K562 (cell line): ENCODE measurements around the gene MDC1. TPM values are rescaled to one million over a fixed set of nuclear protein-coding genes. Genes with fewer than 3 reads are reported as not detected.

Source experiments
- BCL6 ChIP-seq: fragments of 250-450 bp; sonication (Bioruptor Pico); IDR thresholded peaks from 2 replicates; pipeline ENCODE4 v1.4.0; 2020
- CC2D1A ChIP-seq: fragments of 450-650 bp; IDR thresholded peaks from 2 replicates; pipeline ENCODE4 v1.6.1; 2017; ENCODE audit warnings: mild to moderate bottlenecking
- GATA2 ChIP-seq: sonication (generic); formaldehyde crosslinking; IDR thresholded peaks from 2 replicates; pipeline ENCODE4 v1.4.0; 2020; ENCODE audit warnings: mild to moderate bottlenecking, missing genetic modification reagents
- KDM4B ChIP-seq, 2 experiments: fragments of 450-650 bp in 1 of 2; sonication (generic) in 1 of 2; IDR thresholded peaks; 2 replicates each; pipeline ENCODE4 v1.6.1; 2016 to 2017; ENCODE audit warnings: borderline replicate concordance in 2 of 2, antibody characterized with exemption in 1 of 2, low read depth in 1 of 2, mild to moderate bottlenecking in 1 of 2
- MAX ChIP-seq: sonication (generic); formaldehyde crosslinking; IDR thresholded peaks from 2 replicates; pipeline ENCODE4 v1.9.0; 2022; ENCODE audit warnings: mild to moderate bottlenecking, missing genetic modification reagents
- MXI1 ChIP-seq: IDR thresholded peaks from 2 replicates; pipeline ENCODE4 v1.6.1; 2011; ENCODE audit warnings: low read depth, mild to moderate bottlenecking, improper control_type of control experiment, low read length
- SMAD4 ChIP-seq: fragments of 250-450 bp; sonication (Bioruptor Pico); conservative IDR thresholded peaks from 2 replicates; pipeline ENCODE4 v1.8.0; 2021; ENCODE audit warnings: inconsistent platforms, mild to moderate bottlenecking, moderate library complexity
- TAF1 ChIP-seq: IDR thresholded peaks from 2 replicates; pipeline ENCODE4 v1.6.1; 2011; ENCODE audit warnings: mild to moderate bottlenecking, low read length, moderate library complexity; ENCODE audit not compliant: insufficient read depth, control insufficient read depth, severe bottlenecking; ENCODE audit errors: extremely low read depth
- TCF3 ChIP-seq: sonication (generic); formaldehyde crosslinking; IDR thresholded peaks from 2 replicates; pipeline ENCODE4 v1.4.0; 2020; ENCODE audit warnings: mild to moderate bottlenecking, missing genetic modification reagents
- UBTF ChIP-seq, 2 experiments: IDR thresholded peaks; 2 replicates each; pipeline ENCODE4 v1.6.1; 2012; ENCODE audit warnings: improper control_type of control experiment in 2 of 2, low read depth in 2 of 2, low read length in 2 of 2, borderline replicate concordance in 1 of 2
- ZNF224 ChIP-seq: sonication (generic); formaldehyde crosslinking; IDR thresholded peaks from 2 replicates; pipeline ENCODE4 v1.8.0; 2022; ENCODE audit warnings: mild to moderate bottlenecking, missing genetic modification reagents
- ZNF707 ChIP-seq: fragments of 250-450 bp; sonication (Bioruptor Pico); conservative IDR thresholded peaks from 2 replicates; pipeline ENCODE4 v1.8.0; 2022; ENCODE audit warnings: inconsistent platforms, mild to moderate bottlenecking, moderate library complexity
- polyA plus RNA-seq, 8 experiments: library from polyadenylated mRNA; depleted of rRNA in 4 of 8; stranded (reverse) in 5 of 8; unstranded in 3 of 8; fragments of >200 nt; fragmentation: Nextera tagmentation in 2 of 8; fragmentation: Illumina TruSeq in 1 of 8; extraction: Ambion mirVana in 2 of 8; extraction: Trizol in 1 of 8; gene quantifications; 2 replicates each; pipeline versions ENCODE4 v1.2.1 to v1.2.3, GENCODE V29; 2011 to 2014; ENCODE audit warnings: inconsistent platforms in 1 of 8, missing spikeins in 1 of 8
- total RNA-seq, 7 experiments: library from RNA; depleted of rRNA in 6 of 7; stranded (reverse); fragments of >200 nt in 6 of 7; fragmentation: Illumina TruSeq in 2 of 7; extraction: Trizol in 2 of 7; gene quantifications; 2 replicates each; pipeline versions ENCODE4 v1.2.1 to v1.2.3, GENCODE V29; 2011 to 2021; ENCODE audit warnings: low replicate concordance in 1 of 7
- TF ChIP-seq, protein P1 (sequence below): fragments of 250-450 bp; sonication (Bioruptor Pico); IDR thresholded peaks from 2 replicates; pipeline ENCODE4 v1.4.0; 2020
- TF ChIP-seq, protein P2 (sequence below): fragments of 450-650 bp; IDR thresholded peaks from 2 replicates; pipeline ENCODE4 v1.7.1; 2018; ENCODE audit warnings: mild to moderate bottlenecking, low read depth; ENCODE audit not compliant: partially characterized antibody

MDC1 gene
- total and polyA plus RNA-seq, 9 of the 15 experiments (the other 6 are each of a cell fraction or from before 2014, with no cell fraction given) = 8.2 to 114 (median 20.0) TPM

DNA sequence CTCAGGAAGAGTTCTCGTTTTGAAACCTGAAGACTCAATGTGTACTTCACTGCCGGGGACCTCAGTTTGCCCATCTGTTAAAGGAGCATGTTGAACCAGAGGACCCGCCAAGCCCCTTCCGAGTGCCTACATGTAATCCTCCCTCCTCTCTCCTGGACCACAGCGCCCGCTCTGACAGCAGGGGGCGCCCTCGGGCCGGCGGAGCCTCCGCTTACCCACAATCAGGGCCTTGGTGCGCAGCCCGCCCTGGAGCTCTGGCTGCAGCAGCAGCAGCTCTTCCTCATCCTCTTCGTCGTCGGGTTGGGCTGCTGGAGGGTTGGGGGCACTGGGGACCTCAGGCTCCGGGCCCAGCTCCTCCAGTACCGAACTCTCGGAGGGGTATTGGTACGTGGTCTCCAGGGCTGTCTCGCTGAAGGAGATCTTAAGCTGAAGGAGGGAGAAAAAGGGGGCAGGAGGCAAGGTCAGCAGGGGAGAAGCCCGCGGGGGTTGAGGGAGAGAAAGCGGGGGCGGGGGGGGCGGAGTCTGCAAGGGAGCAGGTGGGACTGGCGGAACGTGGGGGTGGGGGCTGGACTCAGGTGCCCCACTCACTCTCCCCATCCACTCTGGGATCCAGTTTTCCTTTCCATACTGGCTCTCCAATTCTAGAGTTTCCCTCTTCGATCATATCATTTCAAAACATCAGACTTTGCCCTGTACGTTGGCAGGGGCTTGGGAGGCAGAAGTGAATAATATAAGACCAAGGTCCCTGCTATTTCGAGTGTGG lies 37.9 kb downstream of the MDC1 start (continued):
- TF ChIP-seq, protein P1, sequence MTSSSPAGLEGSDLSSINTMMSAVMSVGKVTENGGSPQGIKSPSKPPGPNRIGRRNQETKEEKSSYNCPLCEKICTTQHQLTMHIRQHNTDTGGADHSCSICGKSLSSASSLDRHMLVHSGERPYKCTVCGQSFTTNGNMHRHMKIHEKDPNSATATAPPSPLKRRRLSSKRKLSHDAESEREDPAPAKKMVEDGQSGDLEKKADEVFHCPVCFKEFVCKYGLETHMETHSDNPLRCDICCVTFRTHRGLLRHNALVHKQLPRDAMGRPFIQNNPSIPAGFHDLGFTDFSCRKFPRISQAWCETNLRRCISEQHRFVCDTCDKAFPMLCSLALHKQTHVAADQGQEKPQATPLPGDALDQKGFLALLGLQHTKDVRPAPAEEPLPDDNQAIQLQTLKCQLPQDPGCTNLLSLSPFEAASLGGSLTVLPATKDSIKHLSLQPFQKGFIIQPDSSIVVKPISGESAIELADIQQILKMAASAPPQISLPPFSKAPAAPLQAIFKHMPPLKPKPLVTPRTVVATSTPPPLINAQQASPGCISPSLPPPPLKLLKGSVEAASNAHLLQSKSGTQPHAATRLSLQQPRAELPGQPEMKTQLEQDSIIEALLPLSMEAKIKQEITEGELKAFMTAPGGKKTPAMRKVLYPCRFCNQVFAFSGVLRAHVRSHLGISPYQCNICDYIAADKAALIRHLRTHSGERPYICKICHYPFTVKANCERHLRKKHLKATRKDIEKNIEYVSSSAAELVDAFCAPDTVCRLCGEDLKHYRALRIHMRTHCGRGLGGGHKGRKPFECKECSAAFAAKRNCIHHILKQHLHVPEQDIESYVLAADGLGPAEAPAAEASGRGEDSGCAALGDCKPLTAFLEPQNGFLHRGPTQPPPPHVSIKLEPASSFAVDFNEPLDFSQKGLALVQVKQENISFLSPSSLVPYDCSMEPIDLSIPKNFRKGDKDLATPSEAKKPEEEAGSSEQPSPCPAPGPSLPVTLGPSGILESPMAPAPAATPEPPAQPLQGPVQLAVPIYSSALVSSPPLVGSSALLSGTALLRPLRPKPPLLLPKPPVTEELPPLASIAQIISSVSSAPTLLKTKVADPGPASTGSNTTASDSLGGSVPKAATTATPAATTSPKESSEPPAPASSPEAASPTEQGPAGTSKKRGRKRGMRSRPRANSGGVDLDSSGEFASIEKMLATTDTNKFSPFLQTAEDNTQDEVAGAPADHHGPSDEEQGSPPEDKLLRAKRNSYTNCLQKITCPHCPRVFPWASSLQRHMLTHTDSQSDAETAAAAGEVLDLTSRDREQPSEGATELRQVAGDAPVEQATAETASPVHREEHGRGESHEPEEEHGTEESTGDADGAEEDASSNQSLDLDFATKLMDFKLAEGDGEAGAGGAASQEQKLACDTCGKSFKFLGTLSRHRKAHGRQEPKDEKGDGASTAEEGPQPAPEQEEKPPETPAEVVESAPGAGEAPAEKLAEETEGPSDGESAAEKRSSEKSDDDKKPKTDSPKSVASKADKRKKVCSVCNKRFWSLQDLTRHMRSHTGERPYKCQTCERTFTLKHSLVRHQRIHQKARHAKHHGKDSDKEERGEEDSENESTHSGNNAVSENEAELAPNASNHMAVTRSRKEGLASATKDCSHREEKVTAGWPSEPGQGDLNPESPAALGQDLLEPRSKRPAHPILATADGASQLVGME = 0 out of 2 replicates have a peak, but pooled peaks have one; percentile 60
- TF ChIP-seq, protein P2, sequence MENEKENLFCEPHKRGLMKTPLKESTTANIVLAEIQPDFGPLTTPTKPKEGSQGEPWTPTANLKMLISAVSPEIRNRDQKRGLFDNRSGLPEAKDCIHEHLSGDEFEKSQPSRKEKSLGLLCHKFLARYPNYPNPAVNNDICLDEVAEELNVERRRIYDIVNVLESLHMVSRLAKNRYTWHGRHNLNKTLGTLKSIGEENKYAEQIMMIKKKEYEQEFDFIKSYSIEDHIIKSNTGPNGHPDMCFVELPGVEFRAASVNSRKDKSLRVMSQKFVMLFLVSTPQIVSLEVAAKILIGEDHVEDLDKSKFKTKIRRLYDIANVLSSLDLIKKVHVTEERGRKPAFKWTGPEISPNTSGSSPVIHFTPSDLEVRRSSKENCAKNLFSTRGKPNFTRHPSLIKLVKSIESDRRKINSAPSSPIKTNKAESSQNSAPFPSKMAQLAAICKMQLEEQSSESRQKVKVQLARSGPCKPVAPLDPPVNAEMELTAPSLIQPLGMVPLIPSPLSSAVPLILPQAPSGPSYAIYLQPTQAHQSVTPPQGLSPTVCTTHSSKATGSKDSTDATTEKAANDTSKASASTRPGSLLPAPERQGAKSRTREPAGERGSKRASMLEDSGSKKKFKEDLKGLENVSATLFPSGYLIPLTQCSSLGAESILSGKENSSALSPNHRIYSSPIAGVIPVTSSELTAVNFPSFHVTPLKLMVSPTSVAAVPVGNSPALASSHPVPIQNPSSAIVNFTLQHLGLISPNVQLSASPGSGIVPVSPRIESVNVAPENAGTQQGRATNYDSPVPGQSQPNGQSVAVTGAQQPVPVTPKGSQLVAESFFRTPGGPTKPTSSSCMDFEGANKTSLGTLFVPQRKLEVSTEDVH = peak; percentile 63
- TF ChIP-seq CC2D1A (peak; percentile 90; the same call in 1 of the 2 replicates), TAF1 (peak; percentile 19), ZNF707 (CRISPR knock-in tag) (no peak), ZNF224 (CRISPR knock-in tag) (no peak), MAX (CRISPR knock-in tag) (no peak), KDM4B (IDR thresholded peaks at IDR 0.05; ENCODE audit: borderline replicate concordance in 2 of 2, low read depth in 1 of 2) (no peak), BCL6 (CRISPR knock-in tag) (no peak), MXI1 (no peak), GATA2 (CRISPR knock-in tag) (peak; percentile 14; the same call in 1 of the 2 replicates), UBTF (IDR thresholded peaks at IDR 0.05; ENCODE audit: borderline replicate concordance in 1 of 2, low read depth in 2 of 2, low read length in 2 of 2) (peak; percentile 54 to 83; a peak in 3 of 4 replicates), TCF3 (peak; percentile 22; the same call in 1 of the 2 replicates), SMAD4 (CRISPR knock-in tag) (0 out of 2 replicates have a peak, but pooled peaks have one; percentile 16)
